Trophoblast cell (in vitro differentiated cells and primary cell): ENCODE results near the gene AP4S1.

Source experiments
- DNase-seq, 2 donors: peaks; one replicate each; pipeline ENCODE4 v3.0.0-alpha.2; 2016
- H2AFZ ChIP-seq: 2 replicates; pipeline ENCODE4 v1.6.1; 2013; ENCODE audit warnings: low read length, moderate library complexity, mild to moderate bottlenecking; ENCODE audit not compliant: insufficient read depth, poor library complexity
- H2AK5ac ChIP-seq: 2 replicates; pipeline ENCODE4 v1.6.1; 2013; ENCODE audit warnings: mild to moderate bottlenecking, low read length
- H2BK120ac ChIP-seq: 2 replicates; pipeline ENCODE4 v1.6.1; 2013; ENCODE audit warnings: low read length, mild to moderate bottlenecking, moderate library complexity; ENCODE audit not compliant: insufficient read depth, poor library complexity
- H2BK12ac ChIP-seq: 2 replicates; pipeline ENCODE4 v1.6.1; 2013; ENCODE audit warnings: mild to moderate bottlenecking, low read length, moderate library complexity
- H2BK5ac ChIP-seq: 2 replicates; pipeline ENCODE4 v1.6.1; 2013; ENCODE audit warnings: low read length, low read depth, moderate library complexity, mild to moderate bottlenecking; ENCODE audit not compliant: poor library complexity
- H3K14ac ChIP-seq: 2 replicates; pipeline ENCODE4 v1.6.1; 2013; ENCODE audit warnings: mild to moderate bottlenecking, low read length
- H3K18ac ChIP-seq: 2 replicates; pipeline ENCODE4 v1.6.1; 2013; ENCODE audit warnings: mild to moderate bottlenecking, low read length
- H3K23ac ChIP-seq: 2 replicates; pipeline ENCODE4 v1.6.1; 2013; ENCODE audit warnings: low read length
- H3K27ac ChIP-seq: 2 replicates; pipeline ENCODE4 v1.5.1; 2013; ENCODE audit warnings: low read depth, mild to moderate bottlenecking, inconsistent platforms, low read length, moderate library complexity
- H3K27me3 ChIP-seq: 2 replicates; pipeline ENCODE4 v1.6.1; 2013; ENCODE audit warnings: inconsistent platforms, mild to moderate bottlenecking, low read length, moderate library complexity; ENCODE audit not compliant: insufficient read depth
- H3K36me3 ChIP-seq, 2 experiments: 1 replicate in 1 of 2; 2 replicates in 1 of 2; pipeline ENCODE4 v1.6.1; 2013; ENCODE audit warnings: low read length in 2 of 2, mild to moderate bottlenecking in 2 of 2, moderate library complexity in 1 of 2; ENCODE audit not compliant: insufficient read depth in 2 of 2, control insufficient read depth in 1 of 2
- H3K4ac ChIP-seq: 2 replicates; pipeline ENCODE4 v1.6.1; 2013; ENCODE audit warnings: low read depth, mild to moderate bottlenecking, low read length, moderate library complexity
- H3K4me1 ChIP-seq, 2 experiments: 1 replicate in 1 of 2; 2 replicates in 1 of 2; pipeline ENCODE4 v1.6.1; 2013; ENCODE audit warnings: low read length in 2 of 2, mild to moderate bottlenecking in 2 of 2, moderate library complexity in 1 of 2; ENCODE audit not compliant: insufficient read depth in 2 of 2, control insufficient read depth in 1 of 2
- H3K4me2 ChIP-seq: 2 replicates; pipeline ENCODE4 v1.6.1; 2013; ENCODE audit warnings: inconsistent platforms, mild to moderate bottlenecking, low read length, moderate library complexity
- H3K4me3 ChIP-seq: 2 replicates; pipeline ENCODE4 v1.5.1; 2013; ENCODE audit warnings: mild to moderate bottlenecking, low read depth, low read length, inconsistent platforms
- H3K79me1 ChIP-seq: one replicate; pipeline ENCODE4 v1.6.1; 2013; ENCODE audit warnings: low read length
- H3K79me2 ChIP-seq: 2 replicates; pipeline ENCODE4 v1.6.1; 2013; ENCODE audit warnings: low read length, mild to moderate bottlenecking; ENCODE audit not compliant: control insufficient read depth, insufficient read depth, poor library complexity
- H3K9ac ChIP-seq: 2 replicates; pipeline ENCODE4 v1.6.1; 2013; ENCODE audit warnings: mild to moderate bottlenecking, low read length
- H3K9me3 ChIP-seq: 2 replicates; pipeline ENCODE4 v1.6.1; 2013; ENCODE audit warnings: low read depth, mild to moderate bottlenecking, control low read depth, inconsistent platforms, low read length; ENCODE audit not compliant: insufficient read depth
- H4K12ac ChIP-seq: 2 replicates; pipeline ENCODE4 v1.6.1; 2013; ENCODE audit warnings: low read depth, mild to moderate bottlenecking, low read length, moderate library complexity
- H4K8ac ChIP-seq: 2 replicates; pipeline ENCODE4 v1.6.1; 2013; ENCODE audit warnings: low read depth, mild to moderate bottlenecking, low read length, moderate library complexity
- H4K91ac ChIP-seq: one replicate; pipeline ENCODE4 v1.6.1; 2013; ENCODE audit warnings: low read depth, mild to moderate bottlenecking, low read length, moderate library complexity
- WGBS: extraction: QIAGEN DNeasy Blood & Tissue Kit; methylation state at CpG from one replicate; pipeline ENCODE4 v1.1.7; 2013; ENCODE audit warnings: missing lambda C conversion rate; ENCODE audit not compliant: insufficient read length, insufficient coverage; ENCODE audit errors: extremely low coverage; 5-methylcytosine and 5-hydroxymethylcytosine counted together

Gene AP4S1

DNA sequence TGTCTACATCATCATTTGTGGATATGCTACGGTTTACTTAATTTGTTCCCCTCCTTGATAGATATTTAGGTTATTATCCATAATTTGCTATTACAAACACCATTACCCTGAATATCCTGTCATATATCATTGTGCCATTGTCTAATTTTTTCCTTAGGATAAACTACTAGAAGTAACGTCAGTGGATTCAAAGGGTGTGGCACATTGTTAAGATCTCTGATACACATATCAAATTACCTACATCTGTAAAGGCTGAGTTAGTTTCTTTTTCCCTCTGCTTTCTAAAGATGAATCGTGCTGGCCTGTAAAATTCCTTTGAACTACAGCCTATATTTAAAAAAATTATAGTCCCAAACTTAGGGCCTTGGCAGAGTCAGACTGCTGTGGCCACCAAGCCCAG, 54.6 kb downstream of the AP4S1 start:
- Histone ChIP-seq H3K23ac (no peak overlapping the region), H4K91ac (no peak overlapping the region), H3K14ac (no peak overlapping the region), H2AFZ (no peak overlapping the region), H3K4me1 (no peaks in the 10 kb centered on the region), H3K4ac (no peak overlapping the region), H3K9me3 (no peaks in the 10 kb centered on the region), H2AK5ac (no peak overlapping the region), H2BK5ac (no peak overlapping the region), H2BK12ac (no peak overlapping the region), H3K4me3 (no peak overlapping the region), H4K8ac (no peak overlapping the region), H3K27ac (no peak overlapping the region), H4K12ac (no peak overlapping the region), H3K27me3 (no peaks in the 10 kb centered on the region), H3K4me2 (no peak overlapping the region), H3K36me3 (no peaks in the 10 kb centered on the region), H2BK120ac (no peak overlapping the region), H3K79me1 (no peaks in the 10 kb centered on the region), H3K18ac (no peak overlapping the region), H3K79me2 (no peaks in the 10 kb centered on the region), H3K9ac (no peak overlapping the region)
- WGBS = no CpG with 5 or more reads among the region's 3 CpGs
- DNase-seq = no peak

GRCh38 chr14:31080484-31080883, 55.0 kb downstream of the AP4S1 start:
- no peak for DNase-seq
- Histone ChIP-seq H3K4me2 (no peak overlapping the region), H4K91ac (no peak overlapping the region), H3K79me2 (no peaks in the 10 kb centered on the region), H3K36me3 (no peaks in the 10 kb centered on the region), H3K4me3 (no peak overlapping the region), H3K23ac (no peak overlapping the region), H3K9ac (no peak overlapping the region), H3K4ac (no peak overlapping the region), H2AFZ (no peak overlapping the region), H3K27ac (no peak overlapping the region), H3K79me1 (no peaks in the 10 kb centered on the region), H3K9me3 (no peaks in the 10 kb centered on the region), H3K14ac (no peak overlapping the region), H4K12ac (no peak overlapping the region), H3K4me1 (no peaks in the 10 kb centered on the region), H2BK12ac (no peak overlapping the region), H3K18ac (no peak overlapping the region), H3K27me3 (no peaks in the 10 kb centered on the region), H2BK120ac (no peak overlapping the region), H4K8ac (no peak overlapping the region), H2BK5ac (no peak overlapping the region), H2AK5ac (no peak overlapping the region)
- WGBS = no CpG with 5 or more reads among the region's 4 CpGs

GRCh38 chr14:31083781-31084180, 58.3 kb downstream of the AP4S1 start:
- no peak overlapping the region for H3K4ac ChIP-seq

GRCh38 chr14:31084385-31084784, 58.9 kb downstream of the AP4S1 start:
- no peak overlapping the region for H3K18ac ChIP-seq
- no peak overlapping the region for H2AFZ ChIP-seq
- H4K91ac ChIP-seq = no peak overlapping the region
- no peak overlapping the region for H2BK5ac ChIP-seq
- no peak overlapping the region for H3K14ac ChIP-seq
- no peak overlapping the region for H3K4ac ChIP-seq
- no peaks in the 10 kb centered on the region for H3K36me3 ChIP-seq
- no CpG with 5 or more reads among the region's 5 CpGs for WGBS
- no peaks in the 10 kb centered on the region for H3K79me2 ChIP-seq
- no peak overlapping the region for H3K23ac ChIP-seq
- no peak overlapping the region for H3K4me2 ChIP-seq
- no peak overlapping the region for H2BK120ac ChIP-seq
- H3K9ac ChIP-seq = no peak overlapping the region
- no peak overlapping the region for H4K8ac ChIP-seq
- no peak overlapping the region for H3K4me3 ChIP-seq
- H3K27me3 ChIP-seq = no peaks in the 10 kb centered on the region
- no peaks in the 10 kb centered on the region for H3K4me1 ChIP-seq
- H3K27ac ChIP-seq = no peak overlapping the region
- no peak overlapping the region for H2AK5ac ChIP-seq
- no peak overlapping the region for H2BK12ac ChIP-seq
- H3K79me1 ChIP-seq = no peaks in the 10 kb centered on the region
- DNase-seq = no peak
- no peak overlapping the region for H4K12ac ChIP-seq
- no peaks in the 10 kb centered on the region for H3K9me3 ChIP-seq

More at GRCh38 chr14:31083781-31084180, 58.3 kb downstream of the AP4S1 start:
- Histone ChIP-seq H3K4me3 (peak overlapping the region; percentile 12), H3K36me3 (no peaks in the 10 kb centered on the region), H3K9me3 (no peaks in the 10 kb centered on the region), H2BK120ac (no peak overlapping the region), H4K12ac (no peak overlapping the region), H3K4me1 (no peaks in the 10 kb centered on the region), H3K14ac (no peak overlapping the region), H3K79me2 (no peaks in the 10 kb centered on the region), H3K23ac (no peak overlapping the region), H2AK5ac (no peak overlapping the region), H4K8ac (no peak overlapping the region), H2AFZ (no peak overlapping the region), H3K18ac (no peak overlapping the region), H3K4me2 (no peak overlapping the region), H4K91ac (no peak overlapping the region), H3K9ac (no peak overlapping the region), H2BK12ac (no peak overlapping the region), H3K27me3 (no peaks in the 10 kb centered on the region), H2BK5ac (no peak overlapping the region), H3K79me1 (no peaks in the 10 kb centered on the region), H3K27ac (no peak overlapping the region)
- WGBS = no CpG with 5 or more reads among the region's 3 CpGs
- DNase-seq = no peak
